HepG2 (cell line): ENCODE measurements around the gene ZNF440. TPM values are rescaled to one million over a fixed set of nuclear protein-coding genes. Genes with fewer than 3 reads are reported as not detected.

Source experiments
- ARID4A ChIP-seq: sonication (generic); formaldehyde crosslinking; IDR thresholded peaks from 2 replicates; pipeline ENCODE4 v1.5.0; 2020; ENCODE audit warnings: mild to moderate bottlenecking, missing genetic modification reagents, borderline replicate concordance
- ATM ChIP-seq: fragments of 450-650 bp; IDR thresholded peaks from 2 replicates; pipeline ENCODE4 v1.7.1; 2017; ENCODE audit warnings: mild to moderate bottlenecking, borderline replicate concordance
- FOXC1 ChIP-seq: sonication (generic); formaldehyde crosslinking; IDR thresholded peaks from 2 replicates; pipeline ENCODE4 v1.8.0; 2022; ENCODE audit warnings: mild to moderate bottlenecking, missing genetic modification reagents, borderline replicate concordance
- KMT2A ChIP-seq: sonication (generic); formaldehyde crosslinking; IDR thresholded peaks from 2 replicates; pipeline ENCODE4 v1.4.0; 2020; ENCODE audit warnings: missing genetic modification reagents
- ZBTB14 ChIP-seq: sonication (generic); formaldehyde crosslinking; IDR thresholded peaks from 2 replicates; pipeline ENCODE4 v1.4.0; 2020; ENCODE audit warnings: missing genetic modification reagents
- ZEB1 ChIP-seq: IDR thresholded peaks from 2 replicates; pipeline ENCODE4 v1.6.1; 2012; ENCODE audit warnings: mild to moderate bottlenecking, low read depth, inconsistent platforms; ENCODE audit not compliant: insufficient replicate concordance
- ZNF253 ChIP-seq: sonication (generic); formaldehyde crosslinking; IDR thresholded peaks from 2 replicates; pipeline ENCODE4 v1.8.0; 2022; ENCODE audit warnings: mild to moderate bottlenecking, missing genetic modification reagents, borderline replicate concordance
- ZNF274 ChIP-seq: sonication (generic); formaldehyde crosslinking; IDR thresholded peaks from 2 replicates; pipeline ENCODE4 v1.5.1; 2020; ENCODE audit warnings: mild to moderate bottlenecking, missing genetic modification reagents
- ZNF280D ChIP-seq: sonication (generic); formaldehyde crosslinking; IDR thresholded peaks from 2 replicates; pipeline ENCODE4 v1.5.1; 2020; ENCODE audit warnings: mild to moderate bottlenecking, missing genetic modification reagents
- ZNF333 ChIP-seq: sonication (generic); formaldehyde crosslinking; IDR thresholded peaks from 2 replicates; pipeline ENCODE4 v1.4.0; 2020; ENCODE audit warnings: mild to moderate bottlenecking, missing genetic modification reagents, borderline replicate concordance
- ZNF564 ChIP-seq: sonication (generic); formaldehyde crosslinking; IDR thresholded peaks from 2 replicates; pipeline ENCODE4 v1.8.1; 2023; ENCODE audit warnings: mild to moderate bottlenecking, missing genetic modification reagents
- polyA plus RNA-seq, 8 experiments: library from polyadenylated mRNA; depleted of rRNA in 3 of 8; stranded (reverse) in 7 of 8; unstranded in 1 of 8; fragments of >200 nt; fragmentation: Illumina TruSeq in 4 of 8; extraction: Trizol in 4 of 8; gene quantifications; 2 replicates each; pipeline versions ENCODE4 v1.2.1 to v1.2.3, GENCODE V29; 2011 to 2016; ENCODE audit warnings: low read depth in 4 of 8, missing spikeins in 1 of 8, mixed read lengths in 1 of 8; ENCODE audit not compliant: insufficient read depth in 1 of 8
- total RNA-seq, 5 experiments: library from RNA; depleted of rRNA; stranded (reverse); fragments of >200 nt; fragmentation: Illumina TruSeq; extraction: Trizol; gene quantifications; 2 replicates each; pipeline ENCODE4 v1.2.3, GENCODE V29; 2016; ENCODE audit warnings: low read depth in 1 of 5

Gene ZNF440
- total and polyA plus RNA-seq, 2 of the 13 experiments (the other 11 are each of a cell fraction or from before 2014, with no cell fraction given), result 2.7 to 12.4 TPM

- TF ChIP-seq ZNF280D (CRISPR knock-in tag), result no peak
- peak; percentile 81; the same call in 1 of the 2 replicates for TF ChIP-seq ZNF564
- peak; percentile 93 for TF ChIP-seq KMT2A
- peak; percentile 92; the same call in 1 of the 2 replicates for TF ChIP-seq ARID4A (CRISPR knock-in tag)
- TF ChIP-seq ATM, result no peak
- TF ChIP-seq FOXC1 (CRISPR knock-in tag), result peak; percentile 61; the same call in 1 of the 2 replicates
- TF ChIP-seq ZBTB14 (CRISPR knock-in tag), result no peak
- TF ChIP-seq ZNF274 (CRISPR knock-in tag), result peak; percentile 77; the same call in 1 of the 2 replicates
- peak; percentile 68; the same call in 1 of the 2 replicates for TF ChIP-seq ZNF333 (CRISPR knock-in tag)
- no peak for TF ChIP-seq ZEB1
- TF ChIP-seq ZNF253 (CRISPR knock-in tag), result no peak
These were observed at the start of gene ZNF440 (continued) for GRCh38 chr19:11814029-11814699.
